NCI-H226 (cell line): ENCODE results near the gene ZSCAN2.
"Not testable (repeated sequence)": the region's sequence is repeated elsewhere in the genome, so short reads cannot be mapped to it uniquely, and the experiment has no call there.

Experiments
- DNase-seq: peaks from one replicate; pipeline ENCODE4 v3.0.0-alpha.2; 2015

Gene ZSCAN2

GRCh38 chr15:84599906-84600305 lies 903 bp upstream of the ZSCAN2 start:
- no peak for DNase-seq

- peak; percentile 86 for DNase-seq
Measured at GRCh38 chr15:84600331-84600686, 500 bp upstream of the ZSCAN2 start.

GRCh38 chr15:84601555-84601838 lies 688 bp downstream of the ZSCAN2 start:
- DNase-seq = no peak

GRCh38 chr15:84603630-84604379 lies 3.0 kb downstream of the ZSCAN2 start:
- no peak for DNase-seq

GRCh38 chr15:84604826-84605553 lies 4.2 kb downstream of the ZSCAN2 start:
- no peak for DNase-seq

- DNase-seq = no peak
Measured at GRCh38 chr15:84605554-84605882, 4.7 kb downstream of the ZSCAN2 start.

GRCh38 chr15:84606653-84607120 lies 5.9 kb downstream of the ZSCAN2 start:
- DNase-seq = no peak

- no peak for DNase-seq
Measured at GRCh38 chr15:84608707-84609284, 8.0 kb downstream of the ZSCAN2 start.

- DNase-seq = no peak
Measured at GRCh38 chr15:84609818-84610525, 9.2 kb downstream of the ZSCAN2 start.

- DNase-seq = peak; percentile 47
Measured at GRCh38 chr15:84611631-84612030, 10.8 kb downstream of the ZSCAN2 start.

- DNase-seq = peak; percentile 20
Measured at GRCh38 chr15:84616235-84616634, 15.4 kb downstream of the ZSCAN2 start.

GRCh38 chr15:84620626-84621025 lies 19.8 kb downstream of the ZSCAN2 start:
- DNase-seq = no peak

- no peak for DNase-seq
Measured at GRCh38 chr15:84621358-84621979, 20.7 kb downstream of the ZSCAN2 start.

- no peak for DNase-seq
Measured at GRCh38 chr15:84624359-84624758, 23.6 kb downstream of the ZSCAN2 start.

GRCh38 chr15:84625123-84625522 lies 24.3 kb downstream of the ZSCAN2 start:
- DNase-seq = no peak

- DNase-seq = no peak
Measured at GRCh38 chr15:84629033-84629432, 28.2 kb downstream of the ZSCAN2 start.

GRCh38 chr15:84631706-84632272 lies 31.0 kb downstream of the ZSCAN2 start:
- DNase-seq = no peak

GRCh38 chr15:84633311-84634227 lies 32.8 kb downstream of the ZSCAN2 start:
- DNase-seq = no peak

- no peak for DNase-seq
Measured at GRCh38 chr15:84634228-84634837, 33.5 kb downstream of the ZSCAN2 start.

- DNase-seq = peak; percentile 37
Measured at GRCh38 chr15:84638103-84638502, 37.3 kb downstream of the ZSCAN2 start.

- not testable (repeated sequence) for DNase-seq
Measured at GRCh38 chr15:84641871-84642270, 41.1 kb downstream of the ZSCAN2 start.
